Measurements from ENCODE around the gene CAMSAP3.

- no peak for TF ChIP-seq MLLT1 (IDR thresholded peaks at IDR 0.05)
- no peak for TF ChIP-seq POLR2AphosphoS5 (IDR thresholded peaks at IDR 0.05; ENCODE audit: low read length)
- TF ChIP-seq SMC3 (IDR thresholded peaks at IDR 0.05; ENCODE audit: borderline replicate concordance, low read length) = no peak
- TF ChIP-seq, protein P1, sequence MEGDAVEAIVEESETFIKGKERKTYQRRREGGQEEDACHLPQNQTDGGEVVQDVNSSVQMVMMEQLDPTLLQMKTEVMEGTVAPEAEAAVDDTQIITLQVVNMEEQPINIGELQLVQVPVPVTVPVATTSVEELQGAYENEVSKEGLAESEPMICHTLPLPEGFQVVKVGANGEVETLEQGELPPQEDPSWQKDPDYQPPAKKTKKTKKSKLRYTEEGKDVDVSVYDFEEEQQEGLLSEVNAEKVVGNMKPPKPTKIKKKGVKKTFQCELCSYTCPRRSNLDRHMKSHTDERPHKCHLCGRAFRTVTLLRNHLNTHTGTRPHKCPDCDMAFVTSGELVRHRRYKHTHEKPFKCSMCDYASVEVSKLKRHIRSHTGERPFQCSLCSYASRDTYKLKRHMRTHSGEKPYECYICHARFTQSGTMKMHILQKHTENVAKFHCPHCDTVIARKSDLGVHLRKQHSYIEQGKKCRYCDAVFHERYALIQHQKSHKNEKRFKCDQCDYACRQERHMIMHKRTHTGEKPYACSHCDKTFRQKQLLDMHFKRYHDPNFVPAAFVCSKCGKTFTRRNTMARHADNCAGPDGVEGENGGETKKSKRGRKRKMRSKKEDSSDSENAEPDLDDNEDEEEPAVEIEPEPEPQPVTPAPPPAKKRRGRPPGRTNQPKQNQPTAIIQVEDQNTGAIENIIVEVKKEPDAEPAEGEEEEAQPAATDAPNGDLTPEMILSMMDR (IDR thresholded peaks at IDR 0.05 in 2 of 3, conservative IDR thresholded peaks at IDR 0.05 in 1 of 3; ENCODE audit: control insufficient read depth in 2 of 3, extremely low read depth in 1 of 3, insufficient read depth in 1 of 3, low read depth in 3 of 3, low read length in 3 of 3) = no peak
Observed at GRCh38 chr19:7550987-7551761, 44.5 kb upstream of the CAMSAP3 start.
